ENCODE results near the gene SNX9. TPM values are rescaled to one million over a fixed set of nuclear protein-coding genes. Genes with fewer than 3 reads are reported as not detected.
"Not testable (repeated sequence)": the region's sequence is repeated elsewhere in the genome, so short reads cannot be mapped to it uniquely, and the experiment has no call there.

Gene SNX9
- total and polyA plus RNA-seq, 2 donors (not counting 1 experiment from before 2014, with no cell fraction given) = 10.0 to 50.7 TPM

- Histone ChIP-seq H3K36me3 (replicated peaks in 1 of 2; ENCODE audit: control extremely low read depth in 1 of 2, control insufficient read depth in 1 of 2, extremely low read depth in 1 of 2, insufficient read depth in 2 of 2, low read length in 1 of 2) (peaks cover 2 to 82% of the 10 kb centered on the region in 2 experiments), H4K20me1 (ENCODE audit: control insufficient read depth, insufficient read depth, low read length, poor library complexity, severe bottlenecking) (no peaks in the 10 kb centered on the region), H3K9me3 (ENCODE audit: control extremely low read depth in 1 of 3, control insufficient read depth in 2 of 3, insufficient read depth in 1 of 3, low read length in 2 of 3) (no peaks in the 10 kb centered on the region), H3K9ac (ENCODE audit: low read length) (no peak overlapping the region), H2AFZ (ENCODE audit: insufficient read depth, low read depth, low read length, poor library complexity, severe bottlenecking) (no peak overlapping the region), H3K4me3 (ENCODE audit: control extremely low read depth in 1 of 5, extremely low read depth in 1 of 5, insufficient read depth in 1 of 5, low read depth in 2 of 5, low read length in 4 of 5) (no peak overlapping the region), H3K27me3 (replicated peaks in 1 of 4; ENCODE audit: control extremely low read depth in 1 of 4, control insufficient read depth in 3 of 4, insufficient read depth in 4 of 4, low read length in 3 of 4) (no peaks in the 10 kb centered on the region), H3K27ac (ENCODE audit: low read length in 2 of 2) (no peak overlapping the region), H3K4me2 (replicated peaks; ENCODE audit: low read depth, low read length, poor library complexity, severe bottlenecking) (no peak overlapping the region), H3K79me2 (ENCODE audit: control insufficient read depth, insufficient read depth, low read length) (no peaks in the 10 kb centered on the region), H3K4me1 (ENCODE audit: control insufficient read depth in 2 of 2, insufficient read depth in 2 of 2, low read length in 2 of 2) (no peaks in the 10 kb centered on the region)
- no peak for ATAC-seq (ENCODE audit: low read depth)
- Mint-ChIP-seq H3K27ac (no peak overlapping the region), H3K9me3 (ENCODE audit: insufficient read depth) (no peaks in the 10 kb centered on the region), H3K27me3 (no peaks in the 10 kb centered on the region), H3K4me3 (no peak overlapping the region), H3K4me1 (no peaks in the 10 kb centered on the region)
- TF ChIP-seq CTCF (IDR thresholded peaks at IDR 0.05) (no peak), EZH2 (IDR thresholded peaks at IDR 0.05; ENCODE audit: borderline replicate concordance, insufficient read depth, low read depth, low read length, poor library complexity, severe bottlenecking) (no peak)
- no peak for DNase-seq
- CTCF ChIA-PET = interaction anchor here (1.0 to 1.5 kb wide), 3 partner anchors 9 to 134 kb away, joined by 3 to 4 read pairs (median 3); no protein-coding TSS in a partner anchor
- intact Hi-C loops (cut with micrococcal nuclease) = no loop called here
- 100% methylated on average over 3 of the region's 6 CpGs for WGBS (ENCODE audit: insufficient coverage)
- POLR2A ChIA-PET = no interaction called here
Measured at GRCh38 chr6:157937916-157938315, 114.9 kb downstream of the SNX9 start.

GRCh38 chr6:157940375-157941036 is 117.5 kb downstream of the SNX9 start:
- H3K27ac ChIP-seq (ENCODE audit: low read length in 2 of 2); DNase-seq; H3K27ac Mint-ChIP-seq; H2AFZ ChIP-seq (ENCODE audit: insufficient read depth, low read depth, low read length, poor library complexity, severe bottlenecking); H3K4me3 ChIP-seq (ENCODE audit: control extremely low read depth in 1 of 5, extremely low read depth in 1 of 5, insufficient read depth in 1 of 5, low read depth in 2 of 5, low read length in 4 of 5); H3K4me1 ChIP-seq (ENCODE audit: control insufficient read depth in 2 of 2, insufficient read depth in 2 of 2, low read length in 2 of 2); H3K27me3 ChIP-seq (replicated peaks in 1 of 4; ENCODE audit: control extremely low read depth in 1 of 4, control insufficient read depth in 3 of 4, insufficient read depth in 4 of 4, low read length in 3 of 4); ATAC-seq (ENCODE audit: low read depth); H3K9ac ChIP-seq (ENCODE audit: low read length); H3K4me1 Mint-ChIP-seq; H4K20me1 ChIP-seq (ENCODE audit: control insufficient read depth, insufficient read depth, low read length, poor library complexity, severe bottlenecking); POLR2A ChIA-PET; H3K79me2 ChIP-seq (ENCODE audit: control insufficient read depth, insufficient read depth, low read length); H3K4me3 Mint-ChIP-seq; H3K9me3 Mint-ChIP-seq (ENCODE audit: insufficient read depth); intact Hi-C loops (cut with micrococcal nuclease); H3K27me3 Mint-ChIP-seq; H3K9me3 ChIP-seq (ENCODE audit: control extremely low read depth in 1 of 3, control insufficient read depth in 2 of 3, insufficient read depth in 1 of 3, low read length in 2 of 3); H3K4me2 ChIP-seq (replicated peaks; ENCODE audit: low read depth, low read length, poor library complexity, severe bottlenecking): not testable (repeated sequence)
- WGBS (ENCODE audit: insufficient coverage) = 98% methylated on average over 9 of the region's 12 CpGs
- CTCF ChIA-PET = interaction anchor here (0.9 to 1.0 kb wide), 2 partner anchors 132 to 626 kb away, joined by 3 read pairs; no protein-coding TSS in a partner anchor
- peaks cover 2 to 85% of the 10 kb centered on the region in 2 experiments for H3K36me3 ChIP-seq (replicated peaks in 1 of 2; ENCODE audit: control extremely low read depth in 1 of 2, control insufficient read depth in 1 of 2, extremely low read depth in 1 of 2, insufficient read depth in 2 of 2, low read length in 1 of 2)

Data from B cell (primary cell).